ENCODE results near the gene BDKRB2.

Gene BDKRB2

GRCh38 chr14:96197969-96198368 lies 6.7 kb upstream of the BDKRB2 start:
- TF ChIP-seq REST (IDR thresholded peaks at IDR 0.05; ENCODE audit: insufficient read depth in 1 of 2, low read depth in 2 of 2, low read length in 2 of 2) (no peak), SIN3A (IDR thresholded peaks at IDR 0.05; ENCODE audit: borderline replicate concordance, insufficient read depth, low read length) (no peak), POLR2AphosphoS5 (IDR thresholded peaks at IDR 0.05; ENCODE audit: low read depth, low read length) (no peak), FOXP2 (optimal IDR thresholded peaks at IDR 0.05; ENCODE audit: borderline replicate concordance, extremely low read depth, extremely low read length, insufficient read depth) (no peak), TAF1 (IDR thresholded peaks at IDR 0.05; ENCODE audit: borderline replicate concordance, insufficient read depth, low read length) (no peak)

- no peak for TF ChIP-seq TAF1 (IDR thresholded peaks at IDR 0.05; ENCODE audit: borderline replicate concordance, insufficient read depth, low read length)
- TF ChIP-seq SIN3A (IDR thresholded peaks at IDR 0.05; ENCODE audit: borderline replicate concordance, insufficient read depth, low read length) = no peak
- no peak for TF ChIP-seq REST (IDR thresholded peaks at IDR 0.05; ENCODE audit: insufficient read depth in 1 of 2, low read depth in 2 of 2, low read length in 2 of 2)
Observed at GRCh38 chr14:96198430-96199130, 6.1 kb upstream of the BDKRB2 start.

GRCh38 chr14:96201157-96201556 lies 3.5 kb upstream of the BDKRB2 start:
- TF ChIP-seq POLR2AphosphoS5 (IDR thresholded peaks at IDR 0.05; ENCODE audit: low read depth, low read length) (no peak), REST (IDR thresholded peaks at IDR 0.05; ENCODE audit: insufficient read depth in 1 of 2, low read depth in 2 of 2, low read length in 2 of 2) (no peak), FOXP2 (optimal IDR thresholded peaks at IDR 0.05; ENCODE audit: borderline replicate concordance, extremely low read depth, extremely low read length, insufficient read depth) (no peak), TAF1 (IDR thresholded peaks at IDR 0.05; ENCODE audit: borderline replicate concordance, insufficient read depth, low read length) (no peak), SIN3A (IDR thresholded peaks at IDR 0.05; ENCODE audit: borderline replicate concordance, insufficient read depth, low read length) (no peak)

- TF ChIP-seq POLR2AphosphoS5 (IDR thresholded peaks at IDR 0.05; ENCODE audit: low read depth, low read length) (no peak), FOXP2 (optimal IDR thresholded peaks at IDR 0.05; ENCODE audit: borderline replicate concordance, extremely low read depth, extremely low read length, insufficient read depth) (no peak), REST (IDR thresholded peaks at IDR 0.05; ENCODE audit: insufficient read depth in 1 of 2, low read depth in 2 of 2, low read length in 2 of 2) (no peak), SIN3A (IDR thresholded peaks at IDR 0.05; ENCODE audit: borderline replicate concordance, insufficient read depth, low read length) (no peak)
Observed at GRCh38 chr14:96201965-96202364, 2.7 kb upstream of the BDKRB2 start.

Measured in PFSK-1 (cell line).